GM19025 (cell line): ENCODE results near the gene LIAS.
A peak's percentile ranks its signal among the peaks of the same experiment; 100 is the strongest.
"Not testable (repeated sequence)": the region's sequence is repeated elsewhere in the genome, so short reads cannot be mapped to it uniquely, and the experiment has no call there.

Experiments
- ATAC-seq: cut with Tn5 transposase; IDR thresholded peaks from one replicate; pipeline ENCODE4 v1.9.1; 2021; ENCODE audit warnings: mild to moderate bottlenecking, low read depth, moderate library complexity; ENCODE audit not compliant: unreplicated experiment

LIAS gene

DNA sequence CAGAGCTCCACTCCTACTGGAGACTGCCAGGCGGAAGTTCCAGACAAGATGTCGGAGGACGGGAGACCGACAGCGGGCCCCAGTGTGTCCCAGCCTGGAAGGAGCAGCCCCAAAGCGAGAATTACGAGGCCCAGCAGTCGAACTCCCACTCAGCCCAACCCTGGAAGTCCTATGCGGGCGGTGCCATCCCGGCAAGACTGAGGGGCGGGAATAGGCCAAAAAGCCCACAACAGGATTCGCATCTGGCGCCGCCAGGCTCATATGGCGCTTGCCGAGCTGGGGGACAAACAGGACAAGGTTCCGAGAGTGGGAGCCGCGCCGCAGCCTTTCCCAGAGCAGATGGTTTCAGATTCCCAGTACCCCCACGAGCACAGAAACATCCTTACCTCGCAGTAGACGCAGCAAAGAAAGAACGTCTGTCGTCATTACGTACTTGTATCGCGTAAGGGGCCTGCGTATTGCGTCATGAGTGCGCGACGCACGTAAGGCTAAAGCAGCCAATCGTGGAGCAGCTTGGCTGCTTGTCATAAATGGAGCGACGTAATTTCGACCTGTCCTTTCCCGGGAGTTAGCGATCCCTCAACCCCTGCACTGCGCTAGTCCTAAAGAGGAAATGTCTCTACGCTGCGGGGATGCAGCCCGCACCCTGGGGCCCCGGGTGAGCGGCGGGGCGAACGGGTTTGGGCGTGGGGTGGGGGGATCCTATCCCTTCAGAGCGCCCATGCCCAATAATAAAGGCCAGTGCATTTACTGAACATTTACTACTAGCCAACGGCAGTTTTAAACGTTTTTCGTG, at the start of gene LIAS, which contains the start of gene RPL9:
Gene LIAS (plus strand): TSS at position 552 of the 796 bp plus-strand sequence. CDS start 62 bp downstream, at position 614.
Gene RPL9 (minus strand): TSS at position 418 of the 796 bp plus-strand sequence. CDS start 483 bp downstream, outside the sequence.
- ATAC-seq = peak; percentile 80

DNA sequence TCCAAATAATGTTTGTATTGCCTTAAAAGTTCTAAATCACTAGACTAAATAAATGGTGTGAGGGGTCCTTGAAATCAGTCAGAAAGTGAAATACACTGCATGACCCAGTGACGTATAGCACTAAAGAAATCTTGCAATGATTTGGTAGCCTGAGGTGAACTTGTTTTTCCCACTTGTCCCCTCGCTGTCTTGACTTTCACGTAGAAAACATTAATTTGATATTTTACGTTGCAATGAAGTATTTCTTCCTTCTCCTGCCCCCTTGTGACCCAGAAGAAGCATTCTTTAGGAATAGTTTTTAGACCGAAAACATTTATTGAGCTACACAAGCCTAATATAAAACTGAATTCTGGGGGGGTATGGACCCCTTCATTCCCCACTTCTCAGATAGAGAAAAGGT, 48.4 kb upstream of the LIAS start:
- ATAC-seq = no peak

- not testable (repeated sequence) for ATAC-seq
These were observed 47.3 kb upstream of the LIAS start for GRCh38 chr4:39411561-39411960.

DNA sequence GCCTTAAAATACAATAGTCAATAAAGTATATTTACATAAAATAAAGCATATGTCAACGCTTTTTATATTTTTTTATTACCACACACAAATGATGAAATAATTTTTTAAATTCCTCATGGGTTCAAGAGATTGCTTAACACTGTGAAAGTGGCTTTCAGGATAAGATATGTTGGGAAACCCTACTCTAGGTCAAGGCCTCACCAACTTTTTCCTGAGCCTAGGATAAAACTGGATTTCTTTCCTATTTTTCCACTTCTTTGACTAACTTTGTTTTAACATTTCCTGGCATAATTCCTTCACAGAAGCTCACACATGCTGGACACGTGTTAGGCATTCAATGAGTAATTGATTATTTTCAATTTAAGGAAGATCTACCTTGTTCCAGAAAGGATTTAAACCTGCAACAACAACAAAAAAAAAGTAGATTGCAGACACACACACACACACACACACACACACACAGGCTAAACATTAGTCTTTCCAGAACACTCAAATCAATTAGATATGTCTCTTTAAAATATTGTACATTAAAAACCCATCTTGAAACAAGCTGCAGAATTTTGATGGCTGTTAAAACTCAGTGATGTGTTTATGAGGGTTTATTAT, 43.1 kb upstream of the LIAS start:
- no peak for ATAC-seq

GRCh38 chr4:39422247-39422646, 36.6 kb upstream of the LIAS start:
- no peak for ATAC-seq

- not testable (repeated sequence) for ATAC-seq
These were observed 33.6 kb upstream of the LIAS start for GRCh38 chr4:39425297-39425696.

- ATAC-seq = no peak
These were observed 32.1 kb upstream of the LIAS start for GRCh38 chr4:39426728-39427127.

DNA sequence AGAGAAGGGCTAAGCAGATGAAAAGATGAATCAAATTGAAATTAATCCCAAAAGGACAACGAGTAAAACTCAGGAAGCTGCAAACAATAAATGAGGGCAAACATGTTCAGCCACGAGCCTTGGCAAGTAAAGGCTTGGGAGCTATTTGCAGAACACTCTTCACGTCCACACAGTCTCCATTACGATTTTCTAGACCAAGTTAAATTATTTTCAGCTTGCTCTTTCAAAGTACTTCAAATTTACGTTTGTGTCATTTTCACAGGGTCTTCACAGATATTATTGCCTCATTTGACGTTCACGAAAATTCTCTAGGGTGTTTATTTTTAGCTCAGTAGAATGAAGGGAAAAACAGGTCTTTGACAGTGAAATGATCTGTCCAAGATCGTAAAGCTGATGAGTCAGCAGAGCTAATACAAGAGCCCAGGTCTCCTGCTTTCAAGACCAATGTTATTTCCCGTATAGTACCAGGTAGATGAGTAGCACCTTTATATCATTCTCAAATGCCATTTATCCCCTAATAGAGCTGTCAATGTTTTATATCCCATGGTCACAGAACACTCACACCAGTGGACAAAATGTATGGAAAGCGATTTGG, 31.2 kb upstream of the LIAS start:
- ATAC-seq = no peak

DNA sequence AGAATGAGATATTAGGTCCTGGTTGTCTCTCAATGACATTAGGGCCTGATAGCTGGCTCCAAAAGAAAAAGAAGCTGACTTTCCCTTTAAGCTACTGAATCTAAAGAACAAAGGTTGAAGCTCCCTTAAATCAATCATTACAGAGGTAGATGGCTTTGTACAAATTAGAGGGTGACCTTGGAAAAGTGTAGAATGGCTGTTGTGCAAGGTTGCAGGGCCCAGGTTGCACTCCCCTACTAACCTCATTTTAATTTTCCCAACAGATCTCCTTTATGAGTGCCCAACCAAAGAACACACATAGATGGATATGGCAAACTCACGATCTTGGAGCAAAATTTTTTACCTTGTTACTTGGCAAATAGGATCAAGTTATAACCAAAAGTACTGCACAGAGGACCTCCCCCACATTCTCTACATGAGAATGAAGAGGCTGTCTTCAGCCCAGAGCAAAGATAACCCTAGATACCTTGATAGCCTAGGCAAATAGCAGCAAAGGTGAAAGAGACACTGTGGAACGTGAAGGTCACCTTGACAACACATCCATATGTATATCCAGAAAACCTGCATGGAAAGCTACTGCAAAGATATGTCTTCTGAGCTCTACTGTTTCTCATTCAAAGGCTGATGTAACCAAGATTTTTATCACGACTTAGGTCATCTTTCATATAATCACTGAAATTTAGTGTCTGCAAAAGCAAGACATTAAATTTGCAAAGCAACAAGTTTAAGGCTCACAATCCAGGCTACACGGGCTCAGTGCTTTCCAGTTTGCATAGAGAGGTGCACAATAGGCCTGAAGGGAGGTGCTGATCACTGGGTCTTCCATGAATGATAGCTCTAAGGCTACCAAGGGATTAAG, 29.2 kb upstream of the LIAS start:
- no peak for ATAC-seq

GRCh38 chr4:39433878-39434492, 24.9 kb upstream of the LIAS start:
- ATAC-seq = no peak

DNA sequence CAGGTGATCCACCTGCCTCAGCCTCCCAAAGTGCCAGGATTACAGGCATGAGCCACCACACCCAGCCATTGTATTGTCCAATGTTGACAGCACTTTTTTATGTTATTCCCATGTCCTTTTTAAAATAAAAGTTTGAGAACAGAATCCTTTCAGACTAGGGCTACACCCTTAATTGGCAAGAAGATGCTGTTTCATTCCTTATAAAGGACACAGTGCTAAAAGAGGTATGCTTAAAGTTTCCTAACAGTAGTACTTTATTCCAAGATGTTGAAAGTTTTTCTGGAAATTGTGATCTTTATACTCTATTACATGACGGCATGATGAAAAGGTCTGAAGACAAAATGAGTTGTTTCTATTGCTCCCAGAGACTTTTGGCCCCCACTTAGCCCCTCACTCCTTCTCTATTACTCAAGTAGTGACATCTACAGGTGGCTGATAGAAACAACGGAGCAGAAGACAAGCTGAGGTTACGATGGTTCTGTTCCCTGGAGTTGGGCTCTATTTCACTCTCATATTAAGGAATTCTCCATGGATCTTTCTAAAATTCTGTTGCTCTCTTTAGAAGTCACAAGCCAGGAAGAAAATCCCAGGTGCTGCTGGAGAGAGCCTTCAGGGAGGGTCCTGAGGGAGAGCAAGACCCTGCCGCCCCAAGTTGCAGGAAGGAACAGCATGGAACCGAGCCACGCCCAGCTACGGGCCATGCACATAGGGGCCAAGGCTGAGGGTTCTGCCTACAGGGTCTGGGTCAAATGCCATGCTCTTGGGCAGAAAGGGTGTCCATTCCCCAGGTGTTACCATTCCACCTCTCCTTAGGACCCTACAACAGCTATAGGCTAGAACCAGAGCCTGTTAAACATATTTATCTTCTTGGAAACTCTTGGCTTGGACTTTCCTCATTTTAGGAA, 22.9 kb upstream of the LIAS start:
- ATAC-seq = no peak

DNA sequence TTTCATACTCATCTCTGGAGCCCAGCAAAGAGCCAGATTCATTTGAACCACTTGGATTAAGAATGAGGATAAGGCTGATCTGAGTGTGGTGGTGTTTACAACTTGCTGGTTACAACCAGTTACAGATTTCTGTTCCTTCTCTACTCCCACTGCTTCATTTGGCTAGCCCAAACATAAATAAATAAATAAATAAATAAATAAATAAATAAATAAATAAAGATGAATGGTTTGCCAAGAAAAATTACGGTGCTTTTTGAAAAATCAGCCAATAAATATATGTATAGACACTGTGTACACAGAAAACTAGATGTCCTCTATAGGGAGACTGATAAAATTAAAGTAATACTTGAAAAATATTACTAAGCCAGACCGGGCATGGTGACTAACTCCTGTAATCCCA, 17.3 kb upstream of the LIAS start:
- ATAC-seq = no peak

DNA sequence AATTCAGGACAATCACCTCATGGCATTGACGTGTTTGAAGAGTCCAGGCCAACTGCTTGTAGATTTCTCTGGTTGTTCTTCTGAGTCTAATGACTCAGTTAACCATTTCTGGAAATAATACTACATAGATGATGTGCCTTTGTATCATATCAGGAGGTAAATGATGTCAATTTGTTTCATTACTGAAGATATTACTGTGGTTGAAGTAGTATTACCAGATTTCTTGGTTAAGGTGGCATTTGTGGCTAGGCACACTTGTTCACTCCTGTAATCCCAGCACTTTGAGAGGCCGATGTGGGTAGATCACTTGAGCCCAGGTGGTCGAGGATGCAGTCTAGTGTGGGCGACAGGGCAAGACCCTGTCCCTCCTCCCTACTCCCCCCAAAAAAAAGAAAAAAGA, 15.9 kb upstream of the LIAS start:
- ATAC-seq = no peak

DNA sequence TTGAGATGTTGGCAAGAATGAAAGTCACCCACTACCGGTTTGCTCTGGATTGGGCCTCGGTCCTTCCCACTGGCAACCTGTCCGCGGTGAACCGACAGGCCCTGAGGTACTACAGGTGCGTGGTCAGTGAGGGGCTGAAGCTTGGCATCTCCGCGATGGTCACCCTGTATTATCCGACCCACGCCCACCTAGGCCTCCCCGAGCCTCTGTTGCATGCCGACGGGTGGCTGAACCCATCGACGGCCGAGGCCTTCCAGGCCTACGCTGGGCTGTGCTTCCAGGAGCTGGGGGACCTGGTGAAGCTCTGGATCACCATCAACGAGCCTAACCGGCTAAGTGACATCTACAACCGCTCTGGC, 12.4 kb upstream of the LIAS start:
- ATAC-seq = no peak

DNA sequence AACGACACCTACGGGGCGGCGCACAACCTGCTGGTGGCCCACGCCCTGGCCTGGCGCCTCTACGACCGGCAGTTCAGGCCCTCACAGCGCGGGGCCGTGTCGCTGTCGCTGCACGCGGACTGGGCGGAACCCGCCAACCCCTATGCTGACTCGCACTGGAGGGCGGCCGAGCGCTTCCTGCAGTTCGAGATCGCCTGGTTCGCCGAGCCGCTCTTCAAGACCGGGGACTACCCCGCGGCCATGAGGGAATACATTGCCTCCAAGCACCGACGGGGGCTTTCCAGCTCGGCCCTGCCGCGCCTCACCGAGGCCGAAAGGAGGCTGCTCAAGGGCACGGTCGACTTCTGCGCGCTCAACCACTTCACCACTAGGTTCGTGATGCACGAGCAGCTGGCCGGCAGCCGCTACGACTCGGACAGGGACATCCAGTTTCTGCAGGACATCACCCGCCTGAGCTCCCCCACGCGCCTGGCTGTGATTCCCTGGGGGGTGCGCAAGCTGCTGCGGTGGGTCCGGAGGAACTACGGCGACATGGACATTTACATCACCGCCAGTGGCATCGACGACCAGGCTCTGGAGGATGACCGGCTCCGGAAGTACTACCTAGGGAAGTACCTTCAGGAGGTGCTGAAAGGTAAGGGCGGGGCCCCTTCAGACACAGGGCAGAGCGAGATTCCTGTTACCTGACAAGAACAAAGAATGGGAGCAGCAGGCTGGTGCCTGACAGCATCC, 11.8 kb upstream of the LIAS start:
- peak; percentile 89 for ATAC-seq

DNA sequence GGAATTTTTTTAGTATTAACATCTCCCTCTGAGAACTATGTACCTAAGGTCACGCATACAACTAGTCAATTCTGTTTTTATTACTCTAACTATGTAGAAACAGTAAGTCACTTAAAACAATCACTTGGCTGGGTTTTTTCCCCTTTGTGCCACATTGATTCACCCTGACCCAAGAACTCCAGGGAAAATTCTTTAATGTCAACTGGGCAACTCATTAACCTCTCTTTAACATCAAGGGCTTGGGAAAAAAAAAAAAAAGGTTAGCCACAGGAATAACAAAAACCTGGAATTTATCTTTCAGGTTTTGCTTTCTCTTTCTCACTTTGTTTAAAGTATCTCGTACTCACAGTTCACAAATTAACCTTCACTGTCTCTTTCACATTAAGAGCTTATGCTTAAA, 8.2 kb upstream of the LIAS start:
- no peak for ATAC-seq

DNA sequence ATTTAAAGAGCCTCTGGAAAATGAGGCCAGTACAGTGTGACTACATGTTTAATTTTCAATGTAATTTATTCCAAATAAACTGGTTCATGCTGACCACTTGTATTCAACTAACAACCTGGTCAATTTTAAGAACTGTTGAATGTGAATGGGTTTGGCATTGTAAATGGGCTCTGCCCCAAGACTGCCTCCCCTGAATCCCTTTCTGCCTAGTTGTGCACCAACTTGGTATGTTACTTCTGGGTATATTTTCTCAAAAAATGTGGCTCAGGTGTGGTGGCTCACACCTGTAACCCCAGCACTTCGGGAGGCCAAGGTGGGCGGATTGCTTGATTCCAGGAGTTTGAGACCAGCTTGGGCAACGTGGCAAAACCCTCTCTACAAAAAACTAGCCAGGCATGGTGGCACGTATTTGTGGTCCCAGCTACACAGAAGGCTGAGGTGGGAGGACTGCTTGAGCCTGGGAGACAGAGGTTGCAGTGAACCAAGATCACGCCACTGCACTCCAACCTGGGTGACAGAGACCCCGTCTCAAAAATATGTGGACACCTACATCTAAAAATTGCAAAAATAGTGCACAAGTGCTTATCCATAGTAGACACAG, 7.3 kb upstream of the LIAS start:
- no peak for ATAC-seq

DNA sequence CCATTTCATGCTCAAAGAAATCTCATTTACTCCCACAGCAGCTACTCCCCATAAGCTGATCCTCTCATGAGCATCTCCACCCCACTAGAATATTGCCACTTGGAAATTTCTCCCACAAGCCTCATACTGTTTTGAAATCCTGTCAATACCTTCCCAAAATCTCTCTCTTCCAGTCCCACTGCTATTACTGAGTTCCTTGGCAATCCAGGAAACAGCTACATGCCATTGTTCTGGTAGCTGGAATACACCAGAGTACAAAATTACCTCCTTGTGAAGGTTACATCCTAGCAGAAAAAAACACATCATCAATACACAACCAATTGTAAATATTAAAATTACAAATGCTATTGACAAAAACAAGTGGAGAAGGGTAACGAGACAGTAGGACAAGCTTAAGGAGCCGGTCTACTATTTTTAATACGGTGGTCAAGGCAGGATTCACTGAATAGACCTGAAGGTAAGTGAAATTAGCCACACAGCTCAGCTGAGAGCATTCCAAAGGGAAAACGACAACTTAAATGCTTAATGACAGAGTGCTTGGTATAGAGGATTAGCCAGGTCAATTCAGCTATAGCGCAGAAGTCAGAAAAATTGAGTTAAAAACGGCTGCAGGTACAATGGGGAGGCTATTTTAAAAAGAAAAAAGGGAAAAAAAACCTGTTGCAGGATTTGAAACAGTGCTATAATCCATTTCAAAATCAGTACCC, 6.5 kb upstream of the LIAS start:
- ATAC-seq = no peak
